HL-60 (cell line): ENCODE results near the gene OSBPL2.

Experiments
- GABPA ChIP-seq: IDR thresholded peaks from 2 replicates; pipeline ENCODE4 v1.6.1; 2012; ENCODE audit warnings: low read depth
- POLR2AphosphoS5 ChIP-seq: IDR thresholded peaks from 2 replicates; pipeline ENCODE4 v1.6.1; 2012; ENCODE audit warnings: low read depth
- TF ChIP-seq, protein P1 (sequence below): IDR thresholded peaks from one replicate; pipeline ENCODE4 v1.5.1; 2011; ENCODE audit warnings: low read length, control low read depth, inconsistent platforms; ENCODE audit not compliant: insufficient read depth
- TF ChIP-seq, protein P2 (sequence below): IDR thresholded peaks from 2 replicates; pipeline ENCODE4 v1.6.1; 2012; ENCODE audit warnings: low read depth; ENCODE audit not compliant: insufficient replicate concordance

DNA sequence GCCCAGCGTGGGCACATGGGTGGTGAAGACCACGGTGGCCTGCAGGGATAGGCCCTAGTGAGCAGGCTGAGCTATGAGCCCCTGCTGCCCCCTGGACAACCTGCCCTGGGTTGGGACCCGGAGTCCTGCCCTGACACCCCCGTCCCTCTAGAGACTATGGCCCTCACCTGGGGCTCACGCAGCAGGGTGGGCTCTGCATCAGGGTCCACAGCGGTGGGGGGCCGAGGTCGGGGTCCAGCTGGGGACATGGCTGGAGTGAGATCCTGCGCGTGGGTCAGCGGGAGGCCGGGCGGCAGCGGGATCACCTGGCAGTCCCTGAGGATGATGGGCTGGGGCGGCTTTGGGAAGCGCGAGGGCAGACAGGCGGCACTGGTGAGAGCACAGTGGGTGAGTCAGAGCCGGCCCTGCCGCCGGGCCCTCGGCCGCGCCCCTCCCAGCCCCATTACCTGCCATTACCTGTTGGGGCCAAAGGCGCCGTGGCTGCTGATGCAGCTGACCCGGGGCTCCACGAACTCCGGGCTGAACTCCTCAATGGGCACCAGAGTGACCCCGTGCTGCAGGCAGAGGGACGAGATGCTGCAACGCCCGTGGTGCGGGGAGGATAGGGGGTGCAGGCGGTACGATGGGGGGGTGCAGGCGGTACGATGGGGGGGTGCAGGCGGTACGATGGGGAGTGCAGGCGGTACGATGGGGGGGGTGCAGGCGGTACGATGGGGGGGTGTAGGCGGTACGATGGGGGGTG, 92.4 kb downstream of the OSBPL2 start:
- TF ChIP-seq, protein P1, sequence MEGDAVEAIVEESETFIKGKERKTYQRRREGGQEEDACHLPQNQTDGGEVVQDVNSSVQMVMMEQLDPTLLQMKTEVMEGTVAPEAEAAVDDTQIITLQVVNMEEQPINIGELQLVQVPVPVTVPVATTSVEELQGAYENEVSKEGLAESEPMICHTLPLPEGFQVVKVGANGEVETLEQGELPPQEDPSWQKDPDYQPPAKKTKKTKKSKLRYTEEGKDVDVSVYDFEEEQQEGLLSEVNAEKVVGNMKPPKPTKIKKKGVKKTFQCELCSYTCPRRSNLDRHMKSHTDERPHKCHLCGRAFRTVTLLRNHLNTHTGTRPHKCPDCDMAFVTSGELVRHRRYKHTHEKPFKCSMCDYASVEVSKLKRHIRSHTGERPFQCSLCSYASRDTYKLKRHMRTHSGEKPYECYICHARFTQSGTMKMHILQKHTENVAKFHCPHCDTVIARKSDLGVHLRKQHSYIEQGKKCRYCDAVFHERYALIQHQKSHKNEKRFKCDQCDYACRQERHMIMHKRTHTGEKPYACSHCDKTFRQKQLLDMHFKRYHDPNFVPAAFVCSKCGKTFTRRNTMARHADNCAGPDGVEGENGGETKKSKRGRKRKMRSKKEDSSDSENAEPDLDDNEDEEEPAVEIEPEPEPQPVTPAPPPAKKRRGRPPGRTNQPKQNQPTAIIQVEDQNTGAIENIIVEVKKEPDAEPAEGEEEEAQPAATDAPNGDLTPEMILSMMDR = no peak
- TF ChIP-seq POLR2AphosphoS5 (no peak), GABPA (no peak)
- TF ChIP-seq, protein P2, sequence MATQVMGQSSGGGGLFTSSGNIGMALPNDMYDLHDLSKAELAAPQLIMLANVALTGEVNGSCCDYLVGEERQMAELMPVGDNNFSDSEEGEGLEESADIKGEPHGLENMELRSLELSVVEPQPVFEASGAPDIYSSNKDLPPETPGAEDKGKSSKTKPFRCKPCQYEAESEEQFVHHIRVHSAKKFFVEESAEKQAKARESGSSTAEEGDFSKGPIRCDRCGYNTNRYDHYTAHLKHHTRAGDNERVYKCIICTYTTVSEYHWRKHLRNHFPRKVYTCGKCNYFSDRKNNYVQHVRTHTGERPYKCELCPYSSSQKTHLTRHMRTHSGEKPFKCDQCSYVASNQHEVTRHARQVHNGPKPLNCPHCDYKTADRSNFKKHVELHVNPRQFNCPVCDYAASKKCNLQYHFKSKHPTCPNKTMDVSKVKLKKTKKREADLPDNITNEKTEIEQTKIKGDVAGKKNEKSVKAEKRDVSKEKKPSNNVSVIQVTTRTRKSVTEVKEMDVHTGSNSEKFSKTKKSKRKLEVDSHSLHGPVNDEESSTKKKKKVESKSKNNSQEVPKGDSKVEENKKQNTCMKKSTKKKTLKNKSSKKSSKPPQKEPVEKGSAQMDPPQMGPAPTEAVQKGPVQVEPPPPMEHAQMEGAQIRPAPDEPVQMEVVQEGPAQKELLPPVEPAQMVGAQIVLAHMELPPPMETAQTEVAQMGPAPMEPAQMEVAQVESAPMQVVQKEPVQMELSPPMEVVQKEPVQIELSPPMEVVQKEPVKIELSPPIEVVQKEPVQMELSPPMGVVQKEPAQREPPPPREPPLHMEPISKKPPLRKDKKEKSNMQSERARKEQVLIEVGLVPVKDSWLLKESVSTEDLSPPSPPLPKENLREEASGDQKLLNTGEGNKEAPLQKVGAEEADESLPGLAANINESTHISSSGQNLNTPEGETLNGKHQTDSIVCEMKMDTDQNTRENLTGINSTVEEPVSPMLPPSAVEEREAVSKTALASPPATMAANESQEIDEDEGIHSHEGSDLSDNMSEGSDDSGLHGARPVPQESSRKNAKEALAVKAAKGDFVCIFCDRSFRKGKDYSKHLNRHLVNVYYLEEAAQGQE = no peak
